A204.1 (cell line): ENCODE measurements around the gene CPA3.

Experiments
- FAIRE-seq: peaks from 2 replicates; lab custom pipeline; 2012; peaks lifted over from hg19 to GRCh38; lab: Jason Lieb, UNC

CPA3 gene

DNA sequence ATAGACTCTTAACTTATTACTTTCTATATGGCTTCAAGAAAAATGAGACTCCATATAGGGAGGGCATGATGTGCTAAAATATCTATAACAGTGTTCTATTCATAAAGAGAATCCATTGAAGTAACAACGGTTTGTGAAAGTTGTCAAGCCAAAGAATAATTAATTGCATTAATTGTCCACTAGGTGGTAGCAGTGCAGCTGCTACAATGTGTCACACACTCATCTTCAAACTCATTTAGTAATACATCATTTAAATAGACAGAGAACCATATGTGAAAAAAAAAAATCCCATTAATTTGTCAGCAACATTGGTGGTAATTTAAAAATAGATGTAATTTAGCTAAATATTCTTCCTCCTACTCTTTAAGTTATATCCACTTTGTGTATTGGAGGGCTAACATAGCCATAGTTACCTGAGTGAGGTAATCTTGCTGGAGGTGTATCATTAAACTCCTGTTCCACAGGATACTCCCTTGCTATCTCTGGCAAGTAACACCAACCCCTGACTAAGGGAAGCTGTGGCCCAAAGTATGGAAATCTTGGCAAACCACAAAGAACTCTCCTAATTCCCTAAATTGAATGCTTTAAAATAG is 3.7 kb upstream of the CPA3 start:
- peak; percentile 90 for FAIRE-seq

DNA sequence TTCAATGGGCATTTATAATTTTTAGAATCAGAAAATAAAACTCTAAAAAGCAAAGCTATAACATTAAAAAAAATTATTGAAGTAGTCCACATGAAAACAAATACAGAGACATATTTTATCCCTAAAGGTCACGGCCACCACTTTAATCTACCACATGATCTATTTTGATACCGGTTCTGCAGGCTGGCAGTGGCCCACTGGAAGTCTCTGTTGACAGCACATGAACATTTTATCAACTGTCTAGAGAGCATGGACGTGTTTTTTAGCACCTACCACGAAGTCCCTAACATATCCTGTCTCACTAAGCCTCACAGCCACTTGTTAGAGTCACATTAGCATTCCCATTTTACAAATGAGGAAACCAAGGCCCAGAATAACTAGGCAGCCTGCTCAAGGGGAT is 1.8 kb upstream of the CPA3 start:
- no peak for FAIRE-seq

DNA sequence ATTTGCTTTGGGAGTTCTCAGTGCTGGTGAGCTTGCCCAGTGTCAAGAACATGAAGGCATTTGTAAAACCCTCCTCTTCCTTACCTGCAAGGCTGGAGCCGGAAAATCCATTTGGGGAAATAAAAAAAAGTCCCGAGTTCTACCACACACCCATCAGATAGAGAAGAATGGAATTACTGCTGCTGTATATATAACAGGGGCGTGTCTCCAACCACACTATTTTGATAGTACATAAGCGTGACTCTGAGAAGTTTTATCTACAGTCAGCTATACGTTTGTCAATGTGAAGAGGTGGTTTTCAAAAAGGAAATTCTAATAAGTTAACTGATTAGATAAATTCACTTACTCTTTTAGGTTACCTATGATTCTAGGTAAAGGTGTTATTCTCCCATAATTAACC is 1.3 kb upstream of the CPA3 start:
- FAIRE-seq, result no peak

DNA sequence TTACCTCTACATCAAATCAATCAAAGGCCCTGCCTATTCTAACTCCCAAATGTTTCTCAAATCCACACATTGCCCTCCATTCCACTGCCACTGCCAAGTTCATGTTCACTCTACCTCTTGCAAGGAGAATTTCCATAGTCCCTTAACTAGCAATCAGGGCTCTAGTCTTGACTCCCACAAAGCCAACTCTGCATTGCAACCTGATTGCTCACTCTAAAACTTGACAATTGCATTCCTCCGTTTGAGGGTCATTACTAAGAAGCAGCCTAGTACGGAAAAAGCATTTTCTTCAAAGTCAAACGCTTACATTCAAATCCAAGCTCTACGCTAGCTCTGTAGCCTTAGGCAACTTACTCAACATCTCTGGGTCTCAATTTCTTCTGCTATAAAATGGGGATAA is 1.2 kb downstream of the CPA3 start:
- no peak for FAIRE-seq

DNA sequence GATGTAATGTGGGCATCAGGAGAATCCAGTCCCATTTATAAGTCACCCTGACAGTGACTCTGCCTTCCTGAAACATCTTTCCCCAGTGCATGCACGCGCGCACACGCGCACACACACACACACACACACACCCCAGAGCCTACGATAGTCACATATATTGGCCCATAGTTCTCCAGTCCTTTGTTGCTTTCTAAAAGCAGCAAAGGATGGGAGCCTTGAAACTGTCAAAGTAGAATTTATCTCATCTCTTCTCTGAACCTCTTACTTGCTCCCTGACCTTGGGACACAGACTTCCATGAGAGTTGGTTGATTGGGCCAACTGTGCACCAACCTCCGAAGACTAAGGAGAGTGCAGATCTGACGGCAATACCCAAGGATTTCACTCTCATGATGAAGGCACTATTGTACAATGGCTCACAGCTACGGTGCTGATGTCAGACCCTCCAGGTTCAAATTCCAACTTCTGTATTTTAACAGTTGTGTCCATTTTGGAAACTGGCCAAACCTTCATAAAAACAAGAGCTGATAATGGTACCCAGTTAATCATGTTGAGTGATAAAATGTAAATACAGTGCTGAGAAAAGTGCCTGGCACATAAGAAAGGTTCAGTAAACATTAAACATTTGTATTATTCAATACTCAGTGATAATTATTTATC is 8.3 kb downstream of the CPA3 start:
- FAIRE-seq, result no peak

DNA sequence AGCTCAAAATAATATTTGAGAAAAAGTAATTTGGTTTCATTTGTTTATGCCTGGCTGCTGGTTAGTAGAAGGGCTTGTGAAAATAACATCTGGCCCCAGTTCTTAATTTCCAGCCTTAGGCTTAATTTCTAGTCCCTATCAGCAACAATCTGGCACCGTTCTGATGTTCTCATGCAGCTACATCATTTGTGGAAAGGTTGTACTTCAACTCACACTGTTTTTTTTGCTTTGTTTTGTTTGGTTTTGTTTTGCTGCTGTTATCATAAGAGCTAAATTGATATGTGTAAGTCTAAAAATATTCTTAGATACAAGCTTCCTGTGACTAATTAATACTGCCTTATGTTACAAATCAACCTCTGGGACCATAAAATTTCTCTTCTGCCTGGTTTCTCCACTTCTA is 8.9 kb downstream of the CPA3 start:
- no peak for FAIRE-seq

DNA sequence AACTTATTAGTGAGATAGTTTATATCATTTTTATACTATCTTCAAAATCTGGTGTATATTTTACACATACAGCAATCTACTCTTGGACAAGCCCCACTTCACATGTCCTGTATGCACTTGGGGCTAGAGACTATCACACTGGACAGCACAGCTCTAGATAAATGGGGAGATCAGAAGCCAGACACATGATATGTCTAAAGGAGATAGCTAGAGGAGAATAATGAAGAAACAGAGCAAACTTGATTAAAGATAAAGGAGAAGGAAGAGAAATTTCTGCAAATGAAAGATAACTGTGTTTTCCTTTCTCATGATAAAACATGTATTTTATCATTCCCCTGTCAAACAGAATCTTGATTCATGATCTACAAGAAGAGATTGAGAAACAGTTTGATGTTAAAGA is 13.0 kb downstream of the CPA3 start:
- no peak for FAIRE-seq

DNA sequence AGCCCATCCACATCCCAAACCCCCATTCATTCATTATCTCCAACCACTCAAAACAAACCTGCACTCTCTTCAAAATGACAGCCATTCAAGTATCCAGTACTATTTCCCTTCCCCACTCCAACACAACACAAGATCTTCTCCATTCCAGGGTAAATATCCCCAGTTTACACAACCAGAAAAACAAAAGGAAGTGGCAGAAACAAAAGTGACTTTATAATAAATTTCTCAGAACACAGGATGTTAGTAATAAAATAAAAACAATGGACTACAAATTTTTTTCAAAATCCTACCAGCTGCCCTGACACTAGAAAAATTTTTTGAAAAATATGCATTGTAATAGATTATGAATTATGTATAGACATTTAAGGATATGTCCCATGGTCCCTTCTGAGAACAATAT is 14.2 kb downstream of the CPA3 start:
- FAIRE-seq, result no peak

DNA sequence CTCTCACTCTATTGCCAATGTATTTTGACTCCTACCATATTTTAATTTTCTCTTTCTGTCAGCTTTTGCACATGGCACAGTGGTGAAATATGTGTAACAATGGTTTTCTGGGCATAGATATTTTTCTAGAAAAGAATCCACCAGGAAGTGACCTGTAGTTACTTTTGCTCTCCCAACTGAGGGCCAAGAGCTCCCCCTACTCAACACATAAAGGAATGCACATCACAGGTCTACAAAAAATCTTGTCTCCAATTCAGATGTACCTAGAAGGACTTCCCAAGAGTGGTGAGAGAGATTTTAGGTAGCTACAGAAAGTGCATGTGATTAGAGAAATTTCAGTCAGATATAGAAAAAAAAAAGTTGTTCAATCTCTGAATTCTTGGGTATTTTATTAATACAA is 15.6 kb downstream of the CPA3 start:
- FAIRE-seq, result no peak

DNA sequence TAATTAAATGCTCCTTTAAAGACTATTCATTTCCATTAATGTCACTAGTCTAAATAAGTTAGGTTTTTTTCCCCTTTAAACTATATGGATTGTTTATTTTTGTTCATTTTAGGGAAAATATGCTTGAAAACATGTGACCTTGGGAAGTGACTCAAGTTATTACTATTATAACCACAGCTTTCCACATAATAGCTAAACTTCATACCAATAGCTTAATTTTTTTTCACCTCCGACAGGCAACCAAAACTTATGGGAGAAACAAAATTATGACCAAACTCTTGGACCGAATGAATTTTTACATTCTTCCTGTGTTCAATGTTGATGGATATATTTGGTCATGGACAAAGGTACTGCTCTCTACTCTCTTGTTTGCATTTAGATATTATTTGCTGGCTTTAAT is 16.2 kb downstream of the CPA3 start:
- no peak for FAIRE-seq

DNA sequence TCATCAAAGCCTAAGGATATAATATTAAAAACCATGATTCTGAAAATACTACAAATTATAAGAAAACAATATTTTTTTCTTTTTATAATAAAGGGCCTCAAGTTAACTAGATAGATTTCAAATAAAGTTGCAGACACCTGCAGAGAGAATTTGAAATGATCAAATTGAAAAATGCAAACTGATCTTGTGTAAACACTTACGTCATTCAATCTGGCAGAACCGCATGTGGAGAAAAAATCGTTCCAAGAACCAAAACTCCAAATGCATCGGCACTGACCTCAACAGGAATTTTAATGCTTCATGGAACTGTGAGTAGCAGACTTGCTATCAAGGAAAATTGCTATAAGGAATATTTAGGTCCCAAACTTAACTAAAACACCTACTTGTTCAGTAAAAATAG is 17.2 kb downstream of the CPA3 start:
- FAIRE-seq, result no peak

DNA sequence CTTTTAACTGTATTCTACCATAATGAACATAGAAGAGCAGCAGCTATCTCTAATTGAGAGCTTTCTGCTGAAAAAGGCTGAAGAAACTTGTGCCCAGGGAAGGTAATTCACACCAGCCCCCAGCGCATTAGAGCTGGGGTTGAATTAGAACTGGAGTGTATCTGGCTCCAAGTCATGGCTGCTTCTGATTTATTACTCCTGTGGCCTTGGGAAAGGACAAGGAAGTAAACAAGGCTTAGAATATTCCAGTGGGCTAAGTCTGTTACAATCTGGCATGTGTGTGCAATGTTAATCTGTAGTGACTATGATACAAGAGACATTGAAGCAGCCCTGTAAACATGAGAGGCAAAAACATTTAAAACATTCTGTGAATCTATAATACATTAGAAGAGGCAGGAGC is 18.1 kb downstream of the CPA3 start:
- FAIRE-seq, result no peak

DNA sequence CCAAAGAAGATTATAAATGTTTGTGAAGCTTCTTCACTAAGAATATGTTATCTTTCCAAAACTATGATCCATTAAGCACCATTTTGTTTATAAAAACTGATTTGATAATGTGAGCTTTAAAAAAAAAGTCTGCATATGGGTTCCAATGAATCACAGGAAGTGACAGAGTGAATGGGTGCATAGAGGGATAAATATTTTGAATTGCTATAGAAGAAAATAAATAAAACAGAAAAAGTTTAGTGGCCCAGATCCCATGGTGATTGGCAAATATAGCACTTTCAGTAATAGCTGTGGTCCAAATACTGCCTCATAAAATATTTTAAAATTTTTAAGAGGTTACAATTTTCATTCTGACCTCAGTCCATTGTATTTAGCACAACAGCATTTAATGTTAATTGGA is 19.2 kb downstream of the CPA3 start:
- no peak for FAIRE-seq

DNA sequence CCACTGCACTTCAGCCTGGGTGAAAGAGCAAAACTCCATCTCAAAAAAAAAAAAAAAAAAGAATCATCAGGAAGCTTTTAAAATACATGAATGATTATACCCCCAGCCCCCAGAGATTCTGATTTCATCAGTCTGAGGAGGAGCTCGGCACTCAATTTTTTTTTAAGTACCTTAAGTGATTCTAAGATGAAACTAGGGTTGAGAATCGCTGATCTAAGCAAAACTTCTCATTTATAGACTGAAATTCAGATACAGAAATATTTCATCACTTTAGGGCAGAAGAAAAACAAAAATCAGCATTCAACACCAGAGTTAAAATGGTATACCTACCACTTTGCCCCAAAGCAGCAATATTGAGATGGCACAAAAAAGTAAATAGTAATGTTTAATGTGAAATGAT is 24.7 kb downstream of the CPA3 start:
- FAIRE-seq, result no peak

DNA sequence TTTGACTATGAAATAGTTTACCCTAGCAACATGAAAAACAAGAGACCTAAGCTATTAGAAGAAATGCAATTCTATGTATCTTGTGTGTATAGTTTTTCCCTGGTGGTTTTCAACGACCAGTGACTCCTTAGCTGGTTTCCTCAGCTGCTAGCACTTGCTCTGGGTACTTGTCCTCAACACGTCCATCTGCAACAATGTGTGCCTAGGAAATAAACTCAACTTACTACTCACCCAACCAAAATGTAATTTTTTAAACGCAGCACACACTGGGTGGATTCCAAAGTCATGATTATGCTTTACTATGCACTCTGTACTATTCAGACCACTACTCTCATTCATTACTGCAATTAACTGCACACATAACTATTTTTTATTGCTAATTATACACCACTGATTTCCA is 31.0 kb downstream of the CPA3 start:
- FAIRE-seq, result no peak

DNA sequence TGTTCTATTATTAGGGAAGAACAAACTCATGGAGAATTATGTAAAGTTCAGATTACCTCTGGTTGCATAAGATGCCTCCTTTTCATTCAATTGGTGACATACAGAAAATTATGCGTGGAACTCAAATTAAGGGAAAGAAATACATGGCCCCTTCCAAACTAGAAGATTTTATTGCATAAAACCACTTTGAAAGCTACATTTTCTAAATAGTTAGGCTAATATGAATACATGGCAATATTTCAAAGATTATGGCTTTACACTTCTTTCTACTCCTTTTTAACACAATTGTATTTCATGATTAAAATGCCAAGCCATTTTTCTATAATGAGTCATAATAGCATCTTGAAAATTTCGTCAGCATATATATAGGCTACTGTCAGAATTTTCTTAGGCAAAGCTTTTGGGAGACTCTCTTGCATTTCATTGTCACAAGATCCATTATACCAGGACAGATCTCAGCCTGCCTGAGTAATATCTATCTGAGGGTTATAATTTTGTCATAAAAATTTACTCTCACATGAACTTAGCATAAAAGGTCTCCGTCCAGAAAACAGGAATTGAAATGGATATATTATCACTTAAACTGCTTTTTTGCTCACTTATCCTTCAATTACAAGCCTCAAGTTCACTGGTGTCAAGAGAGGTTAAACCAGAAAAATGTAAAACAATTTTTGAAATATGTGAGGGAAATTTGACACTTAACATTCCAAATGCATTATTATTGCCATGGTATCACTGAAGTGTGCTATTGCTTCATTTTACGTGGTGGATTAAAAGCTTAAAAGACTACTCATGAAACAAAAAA is 37.1 kb downstream of the CPA3 start:
- FAIRE-seq, result no peak

DNA sequence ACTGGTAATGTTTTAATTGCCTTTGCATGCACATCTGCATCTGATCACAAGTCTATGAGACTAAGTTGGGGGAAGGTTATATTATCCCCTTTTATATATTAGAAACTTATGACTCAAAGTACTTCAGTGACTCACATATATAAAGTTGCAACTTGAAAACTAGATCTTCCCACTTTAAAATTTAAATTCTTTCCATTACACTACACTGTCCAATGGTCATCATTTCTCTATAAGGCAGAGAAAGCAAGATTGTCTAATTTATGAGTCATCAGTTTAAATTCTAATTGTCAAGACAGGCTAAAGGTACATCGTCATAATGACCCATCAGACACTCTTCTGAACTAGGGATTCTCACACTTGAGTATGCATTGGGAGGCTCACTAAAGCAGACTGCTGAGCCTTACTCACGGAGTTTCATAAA is 37.9 kb downstream of the CPA3 start:
- FAIRE-seq, result no peak

DNA sequence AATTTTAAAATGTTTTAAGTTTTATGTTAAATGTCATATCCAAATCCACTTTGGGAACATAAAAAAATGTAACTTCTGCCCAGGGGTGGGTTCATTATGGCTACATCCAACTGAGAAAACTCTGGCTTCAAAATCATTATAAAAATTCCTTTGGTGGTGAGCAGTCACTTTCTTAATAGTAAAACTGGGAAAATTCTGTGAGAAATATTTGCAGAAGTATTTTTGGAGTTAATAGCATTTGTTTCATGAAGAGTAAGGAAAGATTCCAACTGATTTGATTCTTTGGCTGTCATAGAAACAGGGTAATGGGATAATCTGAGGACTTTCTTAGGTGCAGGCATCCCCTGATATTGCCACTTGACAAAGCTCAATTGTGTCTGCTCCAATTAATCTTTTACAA is 38.8 kb downstream of the CPA3 start:
- no peak for FAIRE-seq

DNA sequence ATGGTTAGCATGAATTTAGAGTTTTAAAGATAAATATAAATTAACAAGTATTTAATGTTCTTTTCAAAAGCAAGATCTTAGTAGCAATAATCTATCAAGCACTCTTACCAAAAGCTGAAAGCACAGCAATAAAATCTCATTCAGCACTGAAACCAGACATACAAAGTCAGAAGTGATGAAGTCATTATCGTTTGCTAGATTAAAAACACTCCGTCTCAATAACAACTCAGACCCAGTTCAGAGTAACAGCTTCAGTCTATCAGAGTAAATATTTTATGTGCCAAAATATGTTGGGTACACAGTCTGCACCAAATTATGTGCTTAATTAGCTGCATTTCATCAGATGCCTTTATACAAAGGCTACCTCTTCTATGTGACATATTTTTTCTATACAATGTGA is 41.6 kb downstream of the CPA3 start:
- FAIRE-seq, result no peak

DNA sequence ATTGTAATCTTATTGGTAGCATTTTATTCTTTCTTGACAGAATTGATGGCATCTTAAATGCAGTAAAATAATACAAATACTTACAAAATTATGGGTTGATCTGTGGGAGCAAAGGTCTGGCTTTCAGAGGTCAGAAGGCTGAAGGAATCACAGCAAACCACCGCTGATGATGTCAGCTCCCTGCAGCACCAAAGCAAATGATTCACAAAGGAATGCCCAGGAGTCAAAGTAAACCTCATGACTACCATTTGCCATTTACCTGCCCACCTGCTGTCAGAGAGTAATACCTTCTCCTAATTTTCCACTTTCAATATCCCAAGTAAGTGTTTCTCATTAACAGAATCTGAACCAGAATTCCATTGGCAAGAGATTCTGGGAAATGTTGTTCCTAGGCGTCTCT is 46.1 kb downstream of the CPA3 start:
- FAIRE-seq, result no peak

DNA sequence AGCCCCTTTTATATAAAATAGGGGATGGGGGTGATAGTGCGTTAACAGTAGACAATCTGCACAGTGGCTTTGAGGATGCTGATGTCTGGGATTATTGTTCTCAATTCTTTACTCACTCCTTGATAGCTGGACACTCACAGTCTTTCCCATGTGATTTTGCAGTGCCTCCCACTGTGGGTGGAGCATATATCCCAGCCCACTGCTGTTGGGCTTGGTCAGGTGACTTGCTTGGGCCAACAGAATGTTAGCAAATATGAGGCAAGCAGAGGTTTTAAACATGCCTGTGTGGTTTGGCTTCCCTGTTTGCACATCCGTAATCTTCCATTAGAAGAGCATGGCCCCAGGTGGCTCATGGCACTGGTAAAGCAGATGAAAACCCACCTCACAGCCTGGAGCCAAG is 46.5 kb downstream of the CPA3 start:
- FAIRE-seq, result no peak

DNA sequence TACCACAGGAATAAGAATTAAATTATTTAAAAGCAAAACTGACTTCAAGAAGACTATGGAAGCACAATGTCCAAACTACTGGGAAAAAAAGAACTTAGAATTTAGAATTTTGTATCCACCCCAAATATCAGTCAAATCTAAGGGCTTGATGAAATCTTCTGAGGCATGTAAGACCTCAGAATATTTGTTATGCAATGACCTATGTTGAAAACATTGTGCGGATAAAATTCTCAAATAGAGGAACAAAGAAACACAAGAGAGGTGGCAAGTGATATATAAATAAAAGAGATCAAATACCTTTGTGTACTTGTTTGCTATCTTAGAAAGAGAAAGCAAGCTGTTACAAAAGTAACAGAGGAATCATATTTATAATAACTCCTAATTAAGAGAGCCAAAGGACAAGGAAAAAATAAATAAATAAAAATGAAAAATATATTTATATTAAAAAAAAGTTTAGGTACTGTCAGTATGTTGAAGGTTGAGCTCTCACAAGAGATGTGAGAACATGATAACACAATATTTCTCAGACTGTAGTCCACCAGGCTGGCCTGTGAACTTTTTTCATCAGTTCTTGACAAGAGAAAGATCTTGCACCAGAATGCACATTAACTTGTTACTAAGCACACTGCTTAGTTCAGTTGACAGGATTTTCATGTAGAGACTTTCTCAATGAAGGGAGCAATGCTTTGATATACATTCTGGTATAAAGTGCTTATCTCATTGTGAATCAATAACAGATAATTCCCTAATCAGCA is 50.0 kb downstream of the CPA3 start:
- FAIRE-seq, result no peak

DNA sequence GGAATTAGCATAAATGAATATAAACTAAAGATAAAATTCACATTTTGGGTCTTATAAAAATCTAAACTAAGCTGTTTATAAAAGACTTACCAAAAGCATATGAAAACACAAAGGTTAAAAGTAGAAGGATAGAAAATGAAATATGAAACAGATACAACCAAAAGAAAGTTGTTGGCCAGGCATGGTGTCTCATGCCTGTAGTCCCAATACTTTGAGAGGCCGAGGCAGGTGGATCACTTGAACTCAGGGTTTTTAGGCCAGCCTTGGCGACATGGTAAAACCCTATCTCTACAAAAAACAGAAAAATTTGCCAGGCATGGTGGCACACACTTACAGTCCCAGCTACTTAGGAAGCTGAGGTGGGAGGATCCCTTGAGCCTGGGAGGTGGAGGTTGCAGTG is 51.0 kb downstream of the CPA3 start:
- no peak for FAIRE-seq
